Measurements from ENCODE around the gene GAL3ST3.
A peak's percentile ranks its signal among the peaks of the same experiment; 100 is the strongest.

Gene GAL3ST3

DNA sequence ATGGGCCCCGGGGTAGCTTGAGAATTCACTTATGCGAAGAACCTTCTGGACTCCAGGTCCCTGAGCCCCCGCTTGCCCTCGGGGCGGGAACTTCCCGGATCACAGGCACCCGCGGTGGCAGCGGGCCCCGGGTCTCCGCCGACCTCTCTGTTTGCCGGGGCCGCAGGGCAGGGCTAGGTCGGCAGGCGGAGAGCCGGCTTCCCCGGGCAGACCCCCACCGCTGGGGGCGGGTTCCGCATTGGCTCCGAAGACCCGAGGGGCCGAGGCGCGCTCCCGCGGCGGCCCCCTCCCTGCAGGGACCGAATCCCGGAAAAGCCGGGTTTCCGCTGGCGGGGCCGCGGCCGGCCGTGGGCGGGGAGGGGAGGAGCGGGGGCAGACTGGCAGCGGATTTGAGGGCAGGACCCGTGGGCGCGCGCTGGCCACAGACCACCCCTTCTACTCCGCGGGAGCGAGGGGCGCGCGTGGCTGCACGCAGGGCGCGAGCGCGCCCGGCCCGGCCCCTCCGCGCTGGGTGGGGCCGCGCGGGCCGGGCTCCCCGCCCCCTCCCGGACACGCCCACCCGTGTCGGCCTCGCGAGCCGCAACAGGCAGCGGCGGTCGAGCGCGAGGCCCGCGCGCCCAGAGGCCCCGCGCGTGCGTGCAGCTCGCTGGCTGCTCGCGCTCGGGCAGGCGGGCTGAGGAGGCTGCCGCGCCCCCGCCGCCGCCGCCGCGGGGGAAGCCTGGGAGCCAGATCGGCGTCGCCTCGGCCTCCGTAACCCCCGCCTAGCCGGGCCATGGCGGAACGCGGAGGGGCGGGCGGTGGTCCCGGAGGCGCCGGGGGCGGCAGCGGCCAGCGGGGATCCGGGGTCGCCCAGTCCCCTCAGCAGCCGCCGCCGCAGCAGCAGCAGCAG, 21.0 kb upstream of the GAL3ST3 start, which contains the start of gene PACS1:
TSS of gene PACS1 (plus strand) at position 558 of the 889 bp plus-strand sequence. CDS start at position 773, 215 bp downstream.
- DNase-seq (ENCODE audit: low read depth, low spot score) = peak; percentile 32

DNA sequence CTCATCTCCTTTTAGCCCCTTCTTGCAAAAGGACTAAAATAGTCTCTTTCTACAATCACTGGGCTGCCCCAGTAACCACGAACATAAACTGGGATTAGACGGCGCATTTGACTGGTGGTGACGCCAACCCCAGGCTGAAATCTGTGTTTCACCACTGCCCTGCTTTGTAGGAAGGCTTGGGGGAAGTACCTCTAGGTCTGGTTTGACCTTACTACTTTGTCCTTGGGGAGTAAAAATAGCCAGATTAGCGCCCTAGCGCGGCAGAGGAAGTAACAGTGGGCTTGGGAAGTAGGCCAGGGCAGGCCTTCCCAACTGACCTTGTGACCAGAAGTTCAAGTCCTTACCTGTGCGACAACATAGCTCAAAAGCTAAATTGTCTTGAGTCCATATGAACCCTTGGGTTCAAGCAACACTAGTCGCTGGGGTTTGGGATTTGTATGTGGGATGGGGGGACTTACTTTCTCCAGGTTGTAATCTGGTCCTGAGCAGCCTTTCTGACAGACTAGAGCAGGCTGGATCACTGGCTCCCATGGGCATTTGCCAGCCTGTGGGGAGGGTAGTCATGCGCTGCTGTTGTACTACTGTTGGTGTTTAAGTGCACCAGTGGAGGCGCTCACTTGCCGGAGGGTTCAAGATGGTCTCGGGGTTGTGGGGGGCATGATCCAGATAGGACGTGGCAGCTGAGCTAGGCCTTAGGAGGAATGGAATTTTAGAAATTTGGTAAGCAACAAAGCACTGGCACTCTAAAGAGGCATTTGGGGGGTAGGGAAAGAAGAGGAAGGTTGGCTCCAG, 20.2 kb upstream of the GAL3ST3 start:
- no peak for DNase-seq (ENCODE audit: low read depth, low spot score)

DNA sequence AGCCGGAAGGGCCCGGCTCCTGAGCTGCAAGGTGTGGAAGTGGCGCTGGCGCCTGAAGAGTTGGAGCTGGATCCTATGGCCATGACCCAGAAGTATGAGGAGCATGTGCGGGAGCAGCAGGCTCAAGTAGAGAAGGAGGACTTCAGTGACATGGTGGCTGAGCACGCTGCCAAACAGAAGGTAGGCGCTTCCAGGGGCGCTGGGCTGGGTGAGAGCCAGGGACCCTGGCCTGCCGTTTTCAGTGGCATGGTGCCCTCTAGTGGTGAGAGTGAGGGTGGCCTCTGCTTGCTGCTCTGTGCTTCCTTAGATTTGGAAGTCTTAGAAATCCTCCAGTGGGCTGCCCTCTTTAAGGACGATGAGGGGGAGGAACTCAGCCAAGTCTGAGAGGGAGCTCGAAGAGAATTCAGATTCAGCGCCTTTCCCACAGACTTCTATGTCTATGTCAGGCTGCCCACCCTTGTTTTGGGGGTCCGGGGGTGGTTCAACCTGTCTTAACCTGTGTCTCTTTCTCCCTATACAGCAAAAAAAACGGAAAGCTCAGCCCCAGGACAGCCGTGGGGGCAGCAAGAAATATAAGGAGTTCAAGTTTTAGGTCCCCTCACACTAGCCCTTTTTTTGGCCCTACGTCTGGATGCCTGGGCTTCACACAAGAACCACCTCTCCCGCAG, 19.3 kb upstream of the GAL3ST3 start:
- peak; percentile 62 for DNase-seq (ENCODE audit: low read depth, low spot score)

DNA sequence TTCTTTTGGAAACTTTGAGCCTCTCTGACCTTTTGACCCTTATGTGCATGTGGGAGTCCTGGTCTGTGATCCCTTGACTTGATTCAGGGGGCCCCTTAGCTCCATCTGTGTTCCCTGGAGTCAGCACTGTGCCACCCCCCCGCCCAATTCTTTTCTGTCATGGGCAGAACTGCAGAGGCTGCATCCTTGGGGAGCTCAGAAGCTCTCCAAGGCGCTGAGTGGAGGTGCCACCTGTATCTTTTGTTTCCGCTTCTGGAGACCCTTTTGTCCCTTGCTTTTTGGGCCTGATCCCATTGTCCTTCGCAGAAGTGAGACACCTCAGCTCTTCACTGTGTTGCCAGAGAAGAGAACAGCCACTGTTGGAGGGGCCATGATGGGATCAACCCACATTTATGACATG, 18.7 kb upstream of the GAL3ST3 start:
- DNase-seq (ENCODE audit: low read depth, low spot score) = no peak

DNA sequence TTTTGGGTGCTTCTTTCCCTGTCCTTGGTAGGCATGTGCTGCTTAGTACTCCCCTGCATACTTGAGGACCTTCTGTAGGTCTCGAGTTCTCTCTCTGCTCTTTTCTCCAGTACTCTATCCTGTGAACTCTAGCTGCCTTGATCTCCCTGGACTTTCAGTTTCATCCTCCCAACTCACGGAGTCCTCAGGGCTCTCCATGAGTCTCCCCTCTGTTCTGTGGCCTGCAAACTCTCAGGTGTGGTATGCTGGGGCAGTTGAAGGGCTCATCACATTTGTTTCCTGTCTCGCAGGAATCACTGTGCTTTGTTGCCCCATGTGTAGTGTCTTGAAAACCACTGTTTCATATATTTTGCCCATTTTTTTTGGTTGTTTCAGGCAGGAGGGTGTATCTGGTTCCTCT, 17.8 kb upstream of the GAL3ST3 start:
- no peak for DNase-seq (ENCODE audit: low read depth, low spot score)

DNA sequence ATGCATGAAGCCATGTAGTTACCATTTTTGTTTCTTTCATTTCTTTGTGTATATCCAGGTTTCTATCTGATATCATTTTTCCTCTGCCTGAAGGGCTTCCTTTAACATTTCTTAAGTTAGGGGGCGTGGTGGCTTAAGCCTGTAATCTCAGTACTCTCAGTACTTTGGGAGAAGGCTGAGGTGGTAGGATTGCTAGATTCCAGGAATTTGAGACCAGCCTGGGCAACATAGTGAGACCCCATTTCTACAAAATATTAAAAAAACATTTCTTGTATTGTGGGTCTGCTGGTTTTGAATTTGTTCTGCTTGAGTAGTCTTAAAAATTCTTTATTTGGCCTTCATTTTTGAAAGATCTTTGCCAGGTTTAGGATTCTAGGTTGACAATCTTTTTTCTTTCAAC, 15.6 kb upstream of the GAL3ST3 start:
- no peak for DNase-seq (ENCODE audit: low read depth, low spot score)

DNA sequence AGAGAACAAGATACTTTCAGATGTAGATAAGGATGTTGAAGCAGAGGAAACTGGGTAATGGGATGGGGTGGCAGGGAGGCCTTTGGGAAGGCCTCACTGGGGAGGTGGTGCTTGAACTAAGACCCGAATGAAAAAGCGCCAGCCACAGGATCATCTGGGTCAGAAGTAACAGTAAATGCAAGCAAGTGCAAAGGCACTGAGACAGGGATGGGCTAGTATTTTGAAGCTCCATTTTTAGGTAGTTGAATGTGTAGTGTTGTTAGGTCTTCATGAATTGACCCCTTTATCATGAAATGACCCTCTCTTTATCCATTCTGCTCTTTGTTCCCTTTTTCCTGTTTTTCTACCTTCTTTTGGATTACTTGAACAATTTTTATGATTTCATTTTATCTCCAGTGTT, 14.9 kb upstream of the GAL3ST3 start:
- DNase-seq (ENCODE audit: low read depth, low spot score) = no peak

DNA sequence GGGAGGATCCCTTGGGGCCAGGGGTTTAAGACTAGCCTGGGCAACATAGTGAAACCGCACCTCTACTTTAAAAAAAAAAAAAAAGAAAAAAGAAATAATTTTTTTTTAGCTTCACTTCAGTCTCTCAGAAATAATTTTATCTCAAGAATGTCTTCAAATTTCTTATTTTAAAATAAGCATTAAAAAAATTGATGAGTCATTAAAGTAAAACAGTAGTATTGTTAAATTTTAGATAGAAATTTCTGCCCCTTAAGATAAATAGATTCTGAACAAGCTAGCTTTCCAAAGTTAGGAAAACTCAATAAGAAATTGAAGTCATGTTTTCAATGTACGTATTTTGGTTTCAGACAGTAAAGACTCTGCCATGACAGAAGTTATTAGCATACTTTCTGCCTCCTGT, 13.4 kb upstream of the GAL3ST3 start:
- DNase-seq (ENCODE audit: low read depth, low spot score) = no peak

DNA sequence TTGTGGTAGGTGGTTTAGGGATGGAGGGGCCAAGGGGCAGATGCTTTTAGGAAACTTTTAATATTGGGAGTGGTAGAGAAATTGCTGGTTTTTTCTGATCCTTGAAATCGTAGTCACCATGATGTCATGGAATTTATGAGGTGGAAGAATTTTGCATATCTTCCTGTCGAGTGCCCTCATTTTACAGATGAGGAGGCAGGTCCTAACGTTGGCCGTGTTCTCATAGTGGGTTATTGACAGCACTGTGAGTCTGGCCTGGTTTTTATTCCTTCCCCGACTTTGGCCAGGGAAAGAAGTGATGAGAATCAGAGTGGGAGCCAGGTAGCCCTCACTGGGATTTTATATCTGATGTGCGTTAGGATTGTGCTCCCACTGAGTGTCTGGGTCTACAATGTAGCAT, 12.3 kb upstream of the GAL3ST3 start:
- DNase-seq (ENCODE audit: low read depth, low spot score) = no peak

DNA sequence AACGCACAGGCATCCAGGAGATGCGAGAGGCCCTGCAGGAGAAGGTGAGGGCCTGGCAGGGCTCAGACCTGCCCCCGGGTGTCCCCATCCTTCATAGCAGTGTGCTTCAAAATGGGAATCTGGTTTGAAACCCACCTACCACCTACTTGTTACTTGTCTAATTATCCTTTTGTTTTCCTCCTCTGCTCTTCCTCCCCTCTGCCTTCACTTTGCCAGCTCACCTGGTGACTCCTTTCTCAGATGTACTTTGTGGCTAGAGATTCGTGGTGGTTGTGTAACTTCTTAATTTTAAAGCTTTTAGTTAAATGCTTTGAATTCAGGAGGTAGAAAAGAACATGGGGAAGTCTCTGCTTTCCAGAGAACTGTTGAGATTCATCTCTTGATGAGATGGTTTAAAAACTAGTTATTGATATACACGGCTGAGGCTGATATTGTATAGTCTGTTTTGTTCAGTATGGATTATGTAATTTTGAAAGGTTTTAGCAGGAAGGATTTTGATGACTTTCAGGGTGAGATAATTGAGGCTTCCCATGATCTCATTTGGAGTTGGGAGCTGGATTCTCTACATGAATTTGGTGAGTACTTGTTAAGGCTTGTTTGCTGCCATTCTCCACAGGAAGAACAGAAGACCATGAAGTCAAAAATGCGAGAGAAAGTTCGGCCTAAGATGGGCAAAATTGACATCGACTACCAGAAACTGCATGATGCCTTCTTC, 11.2 kb upstream of the GAL3ST3 start:
- no peak for DNase-seq (ENCODE audit: low read depth, low spot score)

DNA sequence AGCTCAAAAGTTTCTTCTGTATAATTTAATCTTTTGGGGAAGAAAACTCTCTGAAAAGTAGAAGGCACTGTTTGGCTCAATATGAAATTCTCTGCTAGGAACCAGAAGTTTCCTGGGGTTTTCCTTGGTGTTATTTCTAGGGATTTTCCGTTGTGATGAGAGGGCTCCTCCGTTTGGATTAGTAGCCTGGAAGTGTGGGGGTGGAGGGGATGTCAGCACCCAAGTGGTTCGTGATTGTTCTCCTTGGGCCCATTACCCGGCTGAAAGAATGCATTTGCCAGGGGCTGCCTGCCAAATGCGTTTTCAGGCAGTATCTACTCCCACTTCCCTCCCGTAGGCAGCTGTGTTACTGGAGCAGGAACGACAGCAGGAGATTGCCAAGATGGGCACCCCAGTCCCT, 7.5 kb upstream of the GAL3ST3 start:
- DNase-seq (ENCODE audit: low read depth, low spot score) = no peak

DNA sequence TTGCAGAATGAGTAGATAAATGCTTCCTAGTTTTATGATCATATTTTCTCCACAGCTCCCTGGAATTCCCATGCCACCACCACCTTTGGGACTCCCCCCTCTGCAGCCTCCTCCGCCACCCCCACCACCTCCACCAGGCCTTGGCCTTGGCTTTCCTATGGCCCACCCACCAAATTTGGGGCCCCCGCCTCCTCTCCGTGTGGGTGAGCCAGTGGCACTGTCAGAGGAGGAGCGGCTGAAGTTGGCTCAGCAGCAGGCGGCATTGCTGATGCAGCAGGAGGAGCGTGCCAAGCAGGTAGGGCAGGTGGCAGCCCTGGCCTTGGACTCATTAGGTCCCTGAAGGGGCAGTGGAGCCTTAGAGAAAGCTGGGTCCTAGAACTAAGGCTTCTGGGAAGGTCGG, 6.1 kb upstream of the GAL3ST3 start:
- no peak for DNase-seq (ENCODE audit: low read depth, low spot score)

DNA sequence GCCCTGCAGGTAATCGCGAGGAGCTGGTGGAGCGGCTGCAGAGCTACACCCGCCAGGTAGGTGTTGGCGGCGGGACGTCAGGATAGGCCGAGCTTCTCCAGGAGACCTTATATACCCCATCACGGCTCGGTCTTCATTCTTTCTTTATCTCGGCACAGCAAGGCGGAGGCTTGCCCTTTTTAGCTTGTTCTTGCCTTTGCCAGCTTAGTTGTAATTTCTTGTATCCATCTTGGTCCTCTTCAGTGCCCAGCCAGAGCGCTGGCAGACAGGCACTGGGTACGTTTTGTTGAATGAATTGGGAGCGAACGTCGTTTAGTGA, 3.7 kb upstream of the GAL3ST3 start:
- DNase-seq (ENCODE audit: low read depth, low spot score) = no peak

DNA sequence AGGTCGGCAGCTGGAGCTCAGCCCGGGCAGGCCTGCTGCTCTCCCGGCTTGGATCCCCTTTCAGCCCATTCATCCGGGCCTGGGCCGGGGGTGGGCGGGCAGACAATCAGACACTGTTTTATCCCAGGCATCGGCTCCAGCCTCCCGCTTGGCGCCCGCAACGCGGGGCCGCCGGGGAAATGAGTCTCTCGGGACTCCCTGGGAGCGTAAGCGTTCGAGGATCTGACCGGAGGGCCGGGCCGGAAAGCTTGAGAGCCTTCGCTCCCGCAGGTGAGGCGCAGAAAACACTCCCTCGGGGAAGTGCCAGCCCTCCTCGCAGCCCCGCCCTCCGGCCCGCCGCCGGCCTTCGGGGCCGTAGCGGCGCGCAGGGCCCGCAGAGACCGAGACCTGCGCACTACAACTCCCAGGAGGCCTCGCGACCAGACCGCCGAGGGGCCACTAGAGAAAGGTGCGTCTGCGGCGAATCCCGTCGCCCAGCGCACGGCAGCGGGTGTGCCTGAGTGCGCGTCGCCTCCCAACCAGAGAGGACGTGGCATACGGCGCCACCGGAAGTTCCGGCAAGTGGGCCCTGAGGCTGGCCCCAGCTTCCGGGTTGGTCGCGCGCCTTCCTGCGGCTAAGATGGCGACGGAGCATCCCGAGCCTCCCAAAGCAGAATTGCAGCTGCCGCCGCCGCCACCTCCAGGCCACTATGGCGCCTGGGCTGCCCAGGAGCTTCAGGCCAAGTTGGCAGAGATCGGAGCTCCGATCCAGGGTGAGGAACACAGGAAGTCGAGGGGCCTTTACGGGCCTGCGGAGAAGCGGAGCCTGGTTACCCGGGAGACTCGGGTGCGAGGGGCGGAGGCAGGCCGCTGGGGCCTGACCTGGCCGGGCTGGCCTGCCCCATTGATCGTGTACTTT, 3.1 kb upstream of the GAL3ST3 start, which contains the start of gene SF3B2:
TSS of gene SF3B2 (plus strand) at position 599 of the 898 bp plus-strand sequence. CDS start at position 620, 21 bp downstream.
- DNase-seq (ENCODE audit: low read depth, low spot score) = peak; percentile 88

DNA sequence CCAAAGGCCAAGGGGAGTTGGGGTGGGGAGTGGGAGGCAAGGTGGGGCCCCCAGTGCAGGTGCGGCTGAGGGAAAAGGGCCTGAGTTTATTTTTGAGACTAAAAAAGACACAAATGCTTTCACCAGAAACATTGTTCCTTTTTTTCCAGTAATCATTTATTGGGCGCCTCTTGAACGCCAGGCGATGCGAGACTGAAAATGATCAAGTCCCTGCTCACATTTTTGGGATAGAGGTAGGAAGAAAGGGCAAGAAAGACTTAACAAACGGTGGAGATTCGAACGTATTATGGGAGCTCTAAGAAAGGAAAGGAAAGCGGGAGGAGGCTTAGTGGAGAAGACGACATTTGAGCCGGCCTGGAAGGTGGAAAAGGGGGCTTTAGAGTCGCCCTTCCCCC, 2.4 kb upstream of the GAL3ST3 start:
- DNase-seq (ENCODE audit: low read depth, low spot score) = no peak

DNA sequence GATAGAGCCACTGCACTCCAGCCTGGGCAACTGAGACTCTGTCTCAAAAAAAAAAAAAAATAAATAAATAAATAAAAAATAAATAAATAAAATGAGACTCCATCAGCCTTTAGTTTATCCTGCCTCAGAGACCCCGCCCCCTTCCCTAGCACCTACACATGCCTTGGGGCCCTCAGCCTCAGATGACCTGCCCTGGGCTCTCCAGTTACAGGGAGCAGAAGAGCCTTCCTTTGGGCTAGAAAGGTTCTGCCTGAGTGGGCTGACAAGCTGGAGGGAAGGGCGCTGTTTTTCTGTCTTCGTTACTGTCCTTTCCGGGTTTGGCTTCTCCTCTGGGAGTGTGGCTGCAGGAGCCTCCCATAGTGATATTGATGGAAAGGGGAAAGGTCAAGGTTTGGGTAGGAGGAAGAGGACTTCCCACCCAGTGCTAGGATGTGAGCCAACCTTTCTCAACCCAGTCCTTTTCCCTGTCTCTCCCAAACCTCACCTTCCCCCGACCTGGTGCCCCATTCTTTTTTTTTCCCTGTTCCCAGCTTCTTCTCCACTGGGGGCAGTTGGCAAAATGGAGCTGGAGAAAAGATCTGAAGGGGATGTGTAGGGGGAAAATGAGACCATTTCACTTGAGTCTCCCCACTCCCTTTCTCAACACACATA, 1.7 kb upstream of the GAL3ST3 start:
- DNase-seq (ENCODE audit: low read depth, low spot score) = no peak

DNA sequence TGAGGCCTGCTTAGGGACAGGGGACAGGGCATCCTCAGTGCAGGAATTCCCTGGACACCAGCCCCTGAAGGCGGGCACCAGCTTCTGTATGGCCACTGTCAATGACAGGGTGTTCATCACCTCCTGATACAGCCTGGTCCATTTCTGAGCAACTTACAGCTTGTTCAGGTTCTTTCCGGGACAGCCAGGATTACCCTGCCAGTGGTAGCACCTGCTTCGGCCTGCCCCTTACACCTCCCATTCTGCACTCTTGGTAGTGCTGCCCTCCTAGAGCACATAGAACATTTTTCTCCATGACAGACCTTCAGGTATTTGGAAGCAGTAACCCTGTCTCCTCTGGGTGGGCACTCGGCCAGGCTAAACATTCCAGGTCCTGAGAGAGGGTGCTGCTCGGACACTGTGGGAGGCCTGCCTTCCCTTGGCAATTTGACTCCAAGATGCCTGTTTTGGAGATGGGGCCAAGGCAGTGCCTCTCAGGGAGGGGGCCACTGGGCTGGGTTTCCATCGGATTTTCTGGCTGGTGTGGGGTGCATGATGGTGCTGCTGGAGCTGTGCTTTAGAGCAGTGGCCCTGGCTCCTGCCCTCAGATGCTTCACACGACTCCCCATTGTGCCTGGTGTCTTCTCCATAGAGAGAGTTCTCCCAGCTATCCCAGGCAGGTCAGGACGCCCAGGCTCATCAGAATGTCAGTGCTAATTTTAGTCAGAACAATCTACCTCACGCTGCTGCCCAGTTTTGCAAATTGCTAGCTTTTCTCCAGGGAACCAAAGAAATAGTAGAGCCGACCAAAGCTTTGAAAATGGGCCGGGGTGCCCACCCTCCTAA, 1.2 kb downstream of the GAL3ST3 start:
- no peak for DNase-seq (ENCODE audit: low read depth, low spot score)

DNA sequence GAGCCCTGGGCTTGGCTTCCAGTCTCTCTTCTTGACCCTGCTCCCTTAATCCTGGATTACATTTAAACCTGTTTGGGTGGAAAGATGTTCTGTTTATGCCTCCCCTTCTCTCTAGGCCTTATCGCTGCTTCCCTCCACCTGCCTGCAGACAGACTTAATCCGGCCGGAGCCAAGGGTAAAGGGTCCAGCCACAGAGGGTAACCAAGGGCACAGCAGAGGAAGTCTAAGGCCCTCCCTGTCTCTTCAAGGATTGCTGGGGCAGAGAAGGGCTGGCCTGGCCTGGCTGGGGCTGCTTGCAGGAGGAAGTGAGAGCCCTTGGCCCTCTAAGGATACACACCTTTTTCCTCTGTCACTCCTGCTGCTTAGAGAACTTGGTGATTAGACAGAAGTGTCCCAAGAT, 2.1 kb downstream of the GAL3ST3 start:
- no peak for DNase-seq (ENCODE audit: low read depth, low spot score)

DNA sequence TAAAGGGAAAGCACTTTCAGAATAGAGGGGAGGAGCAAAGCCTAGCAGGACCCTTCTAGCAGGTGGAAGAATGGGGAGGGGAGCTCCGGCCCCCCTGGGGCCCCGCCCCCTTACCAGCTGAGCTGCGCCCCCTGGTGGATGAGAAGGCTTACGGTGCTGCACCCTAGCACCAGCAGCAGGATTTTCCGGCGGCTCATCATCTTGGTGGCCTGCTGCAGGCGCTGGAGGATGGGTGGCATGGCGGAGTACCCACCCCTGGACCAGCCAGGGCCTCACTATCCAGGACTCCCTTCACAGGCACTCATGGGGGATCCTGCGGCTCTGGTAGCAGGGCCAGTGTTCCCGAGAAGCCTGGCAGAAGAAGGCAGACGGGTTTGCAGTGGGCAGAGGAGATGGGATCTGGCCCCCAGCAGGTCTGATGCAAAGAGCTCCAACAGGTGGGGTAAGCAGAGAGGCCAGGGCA, 3.8 kb downstream of the GAL3ST3 start:
- peak; percentile 71 for DNase-seq (ENCODE audit: low read depth, low spot score)
